Fibroblast of skin of back (primary cell): ENCODE measurements around the gene SBK1.
"Not testable (repeated sequence)": the region's sequence is repeated elsewhere in the genome, so short reads cannot be mapped to it uniquely, and the experiment has no call there.

ENCODE experiments used
- DNase-seq: peaks from one replicate; pipeline ENCODE4 v3.0.0-alpha.2; 2013

The SBK1 gene

DNA sequence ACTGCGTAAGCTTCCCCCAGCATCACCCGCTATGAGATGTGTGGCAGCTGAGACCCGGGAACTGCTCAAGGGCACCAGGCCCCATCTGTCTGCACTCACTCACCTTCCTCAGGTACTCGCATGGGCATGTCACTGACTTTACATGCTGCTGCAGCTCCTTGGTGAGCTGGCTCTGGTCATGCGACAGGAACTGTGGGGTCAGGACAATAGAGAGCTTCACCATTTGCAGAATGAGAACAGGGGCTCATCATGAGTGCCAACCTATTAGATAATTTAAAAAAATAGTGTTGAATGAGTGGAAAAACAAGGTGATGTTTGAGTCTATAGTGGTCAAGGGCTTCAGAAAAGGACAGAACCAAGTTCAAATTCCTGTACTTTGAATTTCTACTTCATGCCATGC, 70.3 kb downstream of the SBK1 start:
- DNase-seq: not testable (repeated sequence)

DNA sequence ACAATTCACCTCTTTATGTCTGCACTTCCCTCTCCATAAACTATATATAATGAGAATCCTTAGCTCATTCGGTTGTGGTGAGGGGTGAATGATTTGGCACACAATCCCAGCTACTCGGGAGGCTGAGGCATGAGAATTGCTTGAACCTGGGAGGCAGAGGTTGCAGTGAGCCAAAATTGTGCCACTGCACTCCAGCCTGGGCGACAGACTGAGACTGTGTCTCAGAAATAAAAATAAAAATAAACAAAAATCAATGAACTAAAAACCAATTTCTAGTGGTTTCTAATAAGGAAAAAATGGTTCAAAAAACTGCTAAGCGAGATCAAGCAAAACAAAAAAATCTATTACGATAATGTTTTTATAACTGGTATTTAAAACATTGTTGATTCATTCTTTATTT, 71.1 kb downstream of the SBK1 start, which contains the start of gene NPIPB6:
Gene NPIPB6, minus strand, starts transcription at position 101 of the 400 bp plus-strand sequence. CDS start 686 bp downstream, outside the sequence.
- DNase-seq: not testable (repeated sequence)

DNA sequence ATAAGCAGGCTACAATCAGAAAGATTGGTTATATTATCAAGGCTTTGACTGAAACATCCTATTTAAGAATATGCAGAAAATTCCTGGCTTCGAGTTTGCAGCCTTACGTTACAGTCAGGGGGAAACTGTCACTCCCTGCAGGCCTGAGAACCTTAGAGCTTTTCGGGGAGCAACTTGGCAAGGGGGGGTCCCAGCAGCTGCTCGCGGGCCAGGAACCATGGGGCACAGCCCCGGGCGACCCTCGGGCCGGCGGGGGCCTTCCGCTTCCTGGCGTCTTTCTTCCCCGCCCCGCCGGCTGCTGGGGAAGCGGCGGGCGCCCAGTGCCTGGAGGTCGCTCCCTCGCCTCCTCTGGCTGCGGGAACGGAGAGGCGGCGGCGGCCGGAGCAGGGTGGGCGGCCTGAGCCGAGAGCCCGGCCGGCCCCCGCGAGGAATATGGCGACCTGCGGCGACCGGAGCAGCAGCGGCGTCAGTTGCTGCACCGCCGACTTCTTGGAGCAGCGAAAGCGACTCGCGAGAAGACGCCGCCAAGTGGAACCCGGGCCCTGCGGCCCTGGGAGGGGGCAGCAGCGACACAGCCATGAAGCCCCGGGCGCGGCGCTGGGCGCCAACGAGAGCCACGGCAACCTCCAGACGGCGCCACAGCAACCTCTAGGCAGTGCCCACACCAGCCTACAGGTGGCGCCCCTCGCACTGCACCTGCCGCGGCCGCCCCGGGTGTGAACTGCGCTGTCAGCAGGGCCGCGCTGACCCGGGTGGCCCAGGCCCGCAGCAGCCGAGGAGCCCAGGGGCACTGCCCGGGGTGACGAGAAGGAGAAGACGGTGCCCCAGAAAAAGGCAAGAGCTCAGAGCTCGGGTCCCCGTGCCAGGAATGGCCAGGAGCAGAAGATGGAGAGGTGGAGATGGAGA, 72.2 kb downstream of the SBK1 start:
- DNase-seq: not testable (repeated sequence)

DNA sequence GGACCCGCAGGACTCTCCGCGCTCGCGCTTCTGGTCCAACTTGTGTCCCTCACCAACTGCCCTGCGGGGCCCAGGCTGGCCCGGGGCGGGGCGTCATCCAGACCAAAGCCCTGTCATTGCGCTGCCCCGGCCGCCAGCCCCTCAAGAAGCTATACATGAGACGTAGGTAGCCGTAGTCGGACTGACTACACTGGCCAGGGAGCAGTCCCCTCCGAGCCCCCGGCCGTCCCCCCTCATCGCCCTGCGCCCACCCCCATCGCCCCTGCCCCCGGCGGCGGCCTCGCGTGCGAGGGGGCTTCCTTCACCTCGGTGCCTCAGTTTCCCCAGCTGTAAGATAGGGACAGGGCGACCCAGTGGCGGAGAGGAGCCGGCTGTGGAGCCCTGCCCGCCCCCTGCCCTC, 75.6 kb downstream of the SBK1 start:
- DNase-seq: not testable (repeated sequence)
